ENCODE results near the gene TCF4.

TCF4 gene

DNA sequence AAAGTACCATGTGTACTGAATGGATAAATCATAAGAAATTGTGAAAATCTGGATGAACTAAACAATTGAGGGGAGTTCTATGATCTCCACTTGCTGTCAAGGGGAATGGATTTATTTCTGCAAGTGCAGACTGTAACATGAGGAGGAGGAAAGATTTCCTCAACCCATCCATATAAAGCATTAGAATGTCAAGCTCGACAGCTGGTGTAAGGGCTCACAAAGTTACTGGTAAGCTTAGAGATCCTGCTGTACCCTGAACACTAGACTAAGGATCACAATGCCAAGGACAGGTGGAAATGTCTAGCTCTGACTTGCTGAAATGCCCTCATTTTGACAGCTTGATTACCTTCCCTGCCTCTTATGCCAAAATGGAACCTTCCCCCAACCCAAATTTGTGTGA, 125.3 kb downstream of the TCF4 start:
- Histone ChIP-seq H3K4me3 (ENCODE audit: low read depth, low read length) (no peak overlapping the region), H3K4me1 (ENCODE audit: control insufficient read depth, insufficient read depth, low read length) (peaks cover 20% of the 10 kb centered on the region), H3K9ac (ENCODE audit: low read depth, low read length) (no peak overlapping the region), H3K9me3 (ENCODE audit: control insufficient read depth, insufficient read depth, low read length) (no peaks in the 10 kb centered on the region), H3K36me3 (ENCODE audit: control insufficient read depth, insufficient read depth, low read length) (no peaks in the 10 kb centered on the region), H3K27me3 (ENCODE audit: control insufficient read depth, insufficient read depth, low read length) (no peaks in the 10 kb centered on the region)

DNA sequence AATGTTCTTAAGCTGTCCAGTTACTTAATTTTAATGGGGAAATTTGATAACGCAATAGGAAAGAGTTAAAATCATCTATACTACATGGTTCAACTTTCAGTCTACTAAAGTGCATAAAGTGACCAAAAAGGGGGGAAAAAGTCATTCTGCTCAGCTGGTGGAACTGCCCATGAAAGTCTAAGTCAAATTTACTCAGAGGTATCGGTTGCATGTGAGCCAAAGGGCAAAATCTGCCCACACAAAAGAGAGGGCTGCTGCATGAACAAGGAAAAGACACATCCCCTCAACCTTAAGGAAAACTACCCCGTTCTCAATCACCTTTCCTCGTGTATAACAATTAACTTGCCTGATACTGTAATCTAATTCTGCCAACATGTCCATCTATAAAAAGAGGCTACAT, 126.1 kb downstream of the TCF4 start:
- no peak overlapping the region for H3K4me3 ChIP-seq (ENCODE audit: low read depth, low read length)
- peaks cover 13% of the 10 kb centered on the region for H3K4me1 ChIP-seq (ENCODE audit: control insufficient read depth, insufficient read depth, low read length)
- H3K36me3 ChIP-seq (ENCODE audit: control insufficient read depth, insufficient read depth, low read length): no peaks in the 10 kb centered on the region
- H3K27me3 ChIP-seq (ENCODE audit: control insufficient read depth, insufficient read depth, low read length): no peaks in the 10 kb centered on the region
- H3K9ac ChIP-seq (ENCODE audit: low read depth, low read length): no peak overlapping the region
- no peaks in the 10 kb centered on the region for H3K9me3 ChIP-seq (ENCODE audit: control insufficient read depth, insufficient read depth, low read length)

DNA sequence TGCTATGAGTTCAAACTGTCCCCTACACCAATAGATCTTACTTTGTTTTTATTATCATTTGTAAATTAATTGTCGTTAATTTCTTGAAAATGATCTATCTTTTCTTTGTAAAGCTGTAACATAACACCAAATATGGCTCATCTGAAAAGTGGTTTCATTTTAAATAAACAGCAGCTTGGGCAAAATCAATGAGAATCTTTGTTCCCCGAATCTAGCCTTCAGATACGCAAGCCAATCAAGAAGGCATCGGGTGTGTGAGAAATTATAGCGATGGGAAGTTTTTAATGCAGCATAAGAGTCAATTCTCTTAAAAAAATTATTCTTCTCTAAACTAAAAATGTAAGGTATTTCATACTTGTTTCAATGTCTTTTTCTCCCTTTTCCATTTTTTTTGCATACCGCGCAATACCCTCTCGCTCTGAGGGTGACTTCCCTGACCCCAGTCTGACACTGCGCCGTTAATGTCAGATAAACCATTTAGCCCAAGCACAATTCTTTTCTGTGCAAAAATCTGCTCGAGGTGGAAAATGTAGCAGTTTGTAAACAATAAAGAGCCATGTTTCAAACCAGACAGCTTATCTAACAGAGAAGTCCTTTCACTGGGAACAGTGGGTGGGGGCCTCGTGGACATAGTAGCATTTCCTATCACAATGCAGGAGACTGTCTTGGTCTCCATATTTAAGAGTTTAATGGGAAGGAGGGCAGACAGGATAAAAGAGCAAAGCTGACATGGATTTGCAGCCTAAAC, 129.4 kb downstream of the TCF4 start:
- no peaks in the 10 kb centered on the region for H3K36me3 ChIP-seq (ENCODE audit: control insufficient read depth, insufficient read depth, low read length)
- H3K27me3 ChIP-seq (ENCODE audit: control insufficient read depth, insufficient read depth, low read length): no peaks in the 10 kb centered on the region
- H3K9me3 ChIP-seq (ENCODE audit: control insufficient read depth, insufficient read depth, low read length): no peaks in the 10 kb centered on the region
- H3K4me1 ChIP-seq (ENCODE audit: control insufficient read depth, insufficient read depth, low read length): no peaks in the 10 kb centered on the region
- H3K4me3 ChIP-seq (ENCODE audit: low read depth, low read length): no peak overlapping the region
- no peak overlapping the region for H3K9ac ChIP-seq (ENCODE audit: low read depth, low read length)

DNA sequence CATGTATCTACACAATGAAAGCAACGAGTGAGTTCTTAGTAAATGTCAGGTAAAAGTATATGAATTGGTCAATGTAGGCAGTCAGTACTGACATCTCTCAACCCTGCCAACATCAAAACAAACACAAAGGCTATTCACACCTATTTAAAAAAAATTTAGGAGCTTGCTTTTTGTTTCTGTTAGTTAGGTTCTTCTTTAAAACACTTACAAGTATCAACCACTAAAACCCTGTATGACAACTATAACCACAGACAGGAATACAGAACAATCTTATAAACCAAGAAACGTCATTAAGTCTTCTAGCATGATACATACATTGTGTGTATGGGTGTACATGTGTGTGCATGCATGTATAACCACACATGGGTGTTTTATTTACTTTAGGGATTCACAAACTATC, 131.0 kb downstream of the TCF4 start:
- no peaks in the 10 kb centered on the region for H3K4me1 ChIP-seq (ENCODE audit: control insufficient read depth, insufficient read depth, low read length)
- H3K9ac ChIP-seq (ENCODE audit: low read depth, low read length): no peak overlapping the region
- H3K4me3 ChIP-seq (ENCODE audit: low read depth, low read length): no peak overlapping the region
- no peaks in the 10 kb centered on the region for H3K9me3 ChIP-seq (ENCODE audit: control insufficient read depth, insufficient read depth, low read length)
- no peaks in the 10 kb centered on the region for H3K27me3 ChIP-seq (ENCODE audit: control insufficient read depth, insufficient read depth, low read length)
- no peaks in the 10 kb centered on the region for H3K36me3 ChIP-seq (ENCODE audit: control insufficient read depth, insufficient read depth, low read length)

DNA sequence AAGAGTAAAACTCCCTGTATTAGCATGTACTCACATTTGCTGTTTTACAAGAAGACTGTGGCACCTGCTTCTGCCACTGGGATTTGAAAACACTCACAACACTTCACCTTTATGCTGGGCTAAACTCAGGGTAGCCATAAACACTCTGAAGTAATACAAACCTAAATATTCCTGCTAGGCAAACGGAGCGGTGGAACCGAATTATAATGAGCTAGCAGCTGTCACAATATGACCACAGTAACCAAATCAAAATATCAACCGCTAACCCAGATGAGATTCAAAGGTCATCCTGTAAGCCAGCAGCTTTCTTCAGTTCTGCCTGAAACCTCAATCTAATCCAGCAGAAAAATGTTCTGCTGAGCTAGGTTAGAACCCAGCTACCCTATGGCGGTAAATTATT, 132.1 kb downstream of the TCF4 start:
- Histone ChIP-seq H3K9ac (ENCODE audit: low read depth, low read length) (no peak overlapping the region), H3K4me1 (ENCODE audit: control insufficient read depth, insufficient read depth, low read length) (no peaks in the 10 kb centered on the region), H3K9me3 (ENCODE audit: control insufficient read depth, insufficient read depth, low read length) (no peaks in the 10 kb centered on the region), H3K27me3 (ENCODE audit: control insufficient read depth, insufficient read depth, low read length) (no peaks in the 10 kb centered on the region), H3K4me3 (ENCODE audit: low read depth, low read length) (no peak overlapping the region), H3K36me3 (ENCODE audit: control insufficient read depth, insufficient read depth, low read length) (no peaks in the 10 kb centered on the region)

DNA sequence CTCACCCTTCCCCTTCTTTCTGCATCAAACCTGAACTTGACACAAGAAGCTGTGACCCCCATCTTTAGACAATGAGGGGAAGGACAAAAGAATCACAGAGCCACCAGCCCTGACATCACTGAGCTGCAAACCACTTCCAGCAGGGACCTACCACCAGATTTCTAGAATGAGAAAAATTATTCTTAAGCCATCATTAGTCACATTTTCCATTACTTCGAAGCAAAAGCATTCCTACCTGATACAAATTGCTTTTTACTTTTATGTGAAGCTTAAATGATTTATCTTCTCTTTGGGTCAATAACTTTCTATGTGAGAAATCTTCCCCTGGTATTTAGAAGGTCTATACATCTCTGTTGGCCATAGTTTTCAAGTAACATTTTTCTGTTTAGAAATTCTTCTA, 134.8 kb downstream of the TCF4 start:
- Histone ChIP-seq H3K4me3 (ENCODE audit: low read depth, low read length) (no peak overlapping the region), H3K9me3 (ENCODE audit: control insufficient read depth, insufficient read depth, low read length) (no peaks in the 10 kb centered on the region), H3K9ac (ENCODE audit: low read depth, low read length) (no peak overlapping the region), H3K27me3 (ENCODE audit: control insufficient read depth, insufficient read depth, low read length) (no peaks in the 10 kb centered on the region), H3K36me3 (ENCODE audit: control insufficient read depth, insufficient read depth, low read length) (no peaks in the 10 kb centered on the region), H3K4me1 (ENCODE audit: control insufficient read depth, insufficient read depth, low read length) (no peaks in the 10 kb centered on the region)

DNA sequence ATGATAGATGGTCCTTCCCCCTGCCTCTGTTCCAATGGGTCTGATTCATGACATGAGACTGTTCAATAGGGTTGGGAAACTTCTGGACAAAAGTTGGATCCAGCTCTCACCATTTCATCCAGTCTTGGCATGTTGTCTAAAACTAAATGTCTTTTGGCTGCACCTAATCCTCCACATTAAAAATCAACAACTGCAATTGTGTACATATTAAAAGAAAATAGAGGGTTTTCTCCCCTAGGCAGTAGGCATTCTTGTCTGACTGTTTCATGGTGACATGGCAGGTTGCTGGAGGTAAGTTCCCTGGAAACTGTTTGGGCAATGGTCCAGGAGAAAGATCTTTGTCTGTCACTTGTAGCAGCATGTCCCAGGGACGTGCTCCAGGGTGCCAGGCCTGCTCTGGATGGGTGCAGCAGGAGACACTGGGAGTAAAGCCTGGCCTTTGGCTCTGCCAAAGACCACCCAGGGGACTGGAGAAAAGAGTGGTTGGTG, 135.8 kb downstream of the TCF4 start:
- no peaks in the 10 kb centered on the region for H3K4me1 ChIP-seq (ENCODE audit: control insufficient read depth, insufficient read depth, low read length)

DNA sequence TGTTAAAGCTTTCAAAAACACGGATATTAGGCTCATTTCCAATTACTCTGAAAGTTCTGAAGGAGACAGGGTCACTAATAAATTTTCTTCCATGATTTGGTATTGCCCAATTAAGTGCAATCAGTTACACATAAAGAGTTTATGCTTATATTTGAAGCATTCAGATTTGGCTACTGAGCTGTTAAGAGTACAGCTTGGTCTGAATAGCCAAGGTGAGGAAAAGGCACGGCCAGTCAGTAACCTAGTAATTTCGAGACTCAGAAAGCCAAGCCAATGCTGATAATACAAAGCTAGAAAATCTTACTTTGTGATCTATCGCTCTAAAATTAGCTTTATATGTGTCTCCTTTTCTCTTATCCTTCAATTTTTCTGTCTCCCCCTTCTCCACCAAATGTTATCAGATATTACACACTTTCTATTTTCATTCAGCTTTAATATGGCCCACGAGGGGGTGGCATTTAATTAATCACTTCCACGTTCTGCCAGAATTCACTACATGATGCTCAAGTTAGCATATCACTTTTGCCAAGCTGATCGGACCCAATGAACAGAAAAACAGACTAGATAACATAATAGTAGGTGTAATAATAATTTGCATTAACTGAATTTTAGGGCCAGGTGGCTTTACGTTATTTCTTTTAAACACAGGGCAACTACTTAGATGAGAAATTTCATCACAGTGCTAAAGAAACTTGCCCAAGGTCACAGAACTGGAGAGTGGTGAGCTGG, 138.4 kb downstream of the TCF4 start:
- no peaks in the 10 kb centered on the region for H3K4me1 ChIP-seq (ENCODE audit: control insufficient read depth, insufficient read depth, low read length)
- no peaks in the 10 kb centered on the region for H3K27me3 ChIP-seq (ENCODE audit: control insufficient read depth, insufficient read depth, low read length)
- no peaks in the 10 kb centered on the region for H3K9me3 ChIP-seq (ENCODE audit: control insufficient read depth, insufficient read depth, low read length)
- no peak overlapping the region for H3K9ac ChIP-seq (ENCODE audit: low read depth, low read length)
- H3K36me3 ChIP-seq (ENCODE audit: control insufficient read depth, insufficient read depth, low read length): no peaks in the 10 kb centered on the region
- H3K4me3 ChIP-seq (ENCODE audit: low read depth, low read length): no peak overlapping the region

More for the DNA sequence above, 135.8 kb downstream of the TCF4 start:
- Histone ChIP-seq H3K9me3 (ENCODE audit: control insufficient read depth, insufficient read depth, low read length) (no peaks in the 10 kb centered on the region), H3K9ac (ENCODE audit: low read depth, low read length) (no peak overlapping the region), H3K4me3 (ENCODE audit: low read depth, low read length) (no peak overlapping the region), H3K36me3 (ENCODE audit: control insufficient read depth, insufficient read depth, low read length) (no peaks in the 10 kb centered on the region), H3K27me3 (ENCODE audit: control insufficient read depth, insufficient read depth, low read length) (no peaks in the 10 kb centered on the region)

DNA sequence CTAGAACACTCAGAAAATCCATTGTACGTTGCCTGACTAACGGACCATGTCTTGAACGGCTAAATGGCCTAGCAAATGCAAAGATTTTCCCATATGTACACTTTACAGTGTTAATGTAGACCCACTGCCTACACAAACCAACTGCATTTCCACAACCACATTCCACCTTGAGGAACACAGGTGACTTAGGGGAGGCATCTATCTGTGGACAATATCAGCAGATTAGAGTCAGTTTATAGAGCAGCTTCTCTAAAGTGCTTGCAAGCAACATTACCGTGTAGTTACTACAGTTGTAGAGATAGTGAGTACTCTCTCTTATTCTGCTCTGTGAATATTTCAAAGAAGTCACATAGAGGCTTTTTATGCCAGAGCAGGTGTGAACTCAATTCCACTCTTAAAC, 139.6 kb downstream of the TCF4 start:
- no peaks in the 10 kb centered on the region for H3K36me3 ChIP-seq (ENCODE audit: control insufficient read depth, insufficient read depth, low read length)
- H3K4me3 ChIP-seq (ENCODE audit: low read depth, low read length): no peak overlapping the region
- H3K27me3 ChIP-seq (ENCODE audit: control insufficient read depth, insufficient read depth, low read length): no peaks in the 10 kb centered on the region
- no peak overlapping the region for H3K9ac ChIP-seq (ENCODE audit: low read depth, low read length)
- no peaks in the 10 kb centered on the region for H3K9me3 ChIP-seq (ENCODE audit: control insufficient read depth, insufficient read depth, low read length)
- no peaks in the 10 kb centered on the region for H3K4me1 ChIP-seq (ENCODE audit: control insufficient read depth, insufficient read depth, low read length)

DNA sequence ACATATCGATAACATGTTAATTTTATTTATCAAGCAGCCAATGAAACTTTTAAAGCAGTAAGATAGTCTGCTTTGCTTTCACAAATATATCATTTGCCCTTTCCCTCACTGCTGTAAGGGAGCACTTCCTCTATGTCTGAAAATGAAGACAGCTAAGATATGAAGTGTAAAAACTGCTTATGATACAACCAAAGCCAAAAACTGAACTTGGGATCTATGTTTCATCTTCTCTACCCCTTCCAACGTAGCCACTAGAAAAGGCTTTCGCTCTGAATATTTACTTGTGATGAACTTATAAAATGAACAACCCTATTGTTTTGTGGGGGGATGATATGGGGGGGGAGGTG, 140.3 kb downstream of the TCF4 start:
- Histone ChIP-seq H3K4me1 (ENCODE audit: control insufficient read depth, insufficient read depth, low read length) (no peaks in the 10 kb centered on the region), H3K4me3 (ENCODE audit: low read depth, low read length) (no peak overlapping the region), H3K9ac (ENCODE audit: low read depth, low read length) (no peak overlapping the region), H3K36me3 (ENCODE audit: control insufficient read depth, insufficient read depth, low read length) (no peaks in the 10 kb centered on the region), H3K27me3 (ENCODE audit: control insufficient read depth, insufficient read depth, low read length) (no peaks in the 10 kb centered on the region), H3K9me3 (ENCODE audit: control insufficient read depth, insufficient read depth, low read length) (no peaks in the 10 kb centered on the region)

DNA sequence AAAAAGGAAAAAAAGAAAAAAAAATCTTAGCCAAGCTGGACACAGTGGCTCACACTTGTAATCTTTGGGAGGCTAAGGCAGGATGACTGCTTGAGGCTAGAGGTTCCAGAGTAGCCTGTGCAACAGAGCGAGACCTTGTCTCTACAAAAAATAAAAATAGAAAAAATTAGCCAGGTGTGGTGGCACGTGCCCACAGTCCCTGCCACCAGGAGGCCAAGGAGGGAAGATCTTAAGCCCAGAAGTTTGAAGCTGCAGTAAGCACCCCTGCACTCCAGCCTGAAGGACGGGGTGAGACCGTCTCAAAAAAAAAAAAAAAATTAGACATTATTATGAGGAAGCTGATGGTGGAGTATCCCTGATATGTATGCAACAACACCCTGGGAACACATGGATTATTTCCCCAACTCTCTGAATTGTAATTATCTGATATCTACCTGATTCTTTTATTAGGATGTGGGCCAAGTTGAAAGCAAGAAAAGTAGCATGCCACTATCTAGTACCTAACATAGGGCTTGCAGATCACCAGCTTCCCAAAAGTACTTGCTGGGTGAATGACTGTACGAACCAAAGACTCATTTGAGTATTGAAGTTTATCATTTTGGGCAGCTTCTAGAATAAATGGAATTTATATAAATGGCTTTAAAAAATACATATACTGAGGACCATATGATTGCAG, 140.9 kb downstream of the TCF4 start:
- no peak overlapping the region for H3K9ac ChIP-seq (ENCODE audit: low read depth, low read length)
- no peak overlapping the region for H3K4me3 ChIP-seq (ENCODE audit: low read depth, low read length)
- H3K4me1 ChIP-seq (ENCODE audit: control insufficient read depth, insufficient read depth, low read length): no peaks in the 10 kb centered on the region
- no peaks in the 10 kb centered on the region for H3K9me3 ChIP-seq (ENCODE audit: control insufficient read depth, insufficient read depth, low read length)
- H3K27me3 ChIP-seq (ENCODE audit: control insufficient read depth, insufficient read depth, low read length): no peaks in the 10 kb centered on the region
- H3K36me3 ChIP-seq (ENCODE audit: control insufficient read depth, insufficient read depth, low read length): no peaks in the 10 kb centered on the region

DNA sequence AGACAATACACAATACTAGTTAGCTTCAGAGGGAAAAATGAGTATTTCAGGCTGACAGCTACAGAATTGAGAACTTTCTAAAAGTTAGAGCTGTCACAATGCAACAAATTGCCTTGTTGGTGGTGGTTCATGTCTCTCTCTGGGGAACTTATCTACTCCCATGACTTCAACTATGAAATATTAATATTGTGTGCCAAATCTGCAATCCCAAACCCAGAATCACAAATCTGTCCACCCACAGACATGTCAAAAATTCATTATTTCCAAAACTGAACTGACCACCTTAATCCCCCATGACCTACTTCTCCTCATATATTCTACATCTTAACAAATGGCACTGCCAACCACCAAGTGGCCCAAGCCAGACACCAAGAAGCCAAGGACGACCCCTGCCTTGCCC, 143.5 kb downstream of the TCF4 start:
- Histone ChIP-seq H3K4me1 (ENCODE audit: control insufficient read depth, insufficient read depth, low read length) (peaks cover 12% of the 10 kb centered on the region), H3K9me3 (ENCODE audit: control insufficient read depth, insufficient read depth, low read length) (no peaks in the 10 kb centered on the region), H3K27me3 (ENCODE audit: control insufficient read depth, insufficient read depth, low read length) (no peaks in the 10 kb centered on the region), H3K9ac (ENCODE audit: low read depth, low read length) (no peak overlapping the region), H3K4me3 (ENCODE audit: low read depth, low read length) (no peak overlapping the region), H3K36me3 (ENCODE audit: control insufficient read depth, insufficient read depth, low read length) (no peaks in the 10 kb centered on the region)

Data from iPS-15b (cell line).